HFFc6 (cell line): ENCODE results near the gene OPCML. TPM values are rescaled to one million over a fixed set of nuclear protein-coding genes. Genes with fewer than 3 reads are reported as not detected.

Source experiments
- DNase-seq: peaks from one replicate; pipeline ENCODE4 v3.0.0-alpha.2; 2018
- H3K27ac Mint-ChIP-seq: 2 replicates; pipeline ENCODE4 v1.8.0; 2020; ENCODE audit warnings: mild to moderate bottlenecking, mixed read lengths
- H3K27me3 Mint-ChIP-seq: 2 replicates; pipeline ENCODE4 v1.8.0; 2021; ENCODE audit warnings: mild to moderate bottlenecking, moderate library complexity, mixed read lengths; ENCODE audit not compliant: insufficient read depth
- H3K36me3 Mint-ChIP-seq: 2 replicates; pipeline ENCODE4 v1.8.0; 2021; ENCODE audit warnings: low read depth, mixed read lengths
- H3K4me1 Mint-ChIP-seq: 2 replicates; pipeline ENCODE4 v1.8.0; 2020; ENCODE audit warnings: low read depth, mixed read lengths
- H3K4me3 Mint-ChIP-seq: 2 replicates; pipeline ENCODE4 v1.8.0; 2020; ENCODE audit warnings: mild to moderate bottlenecking, moderate library complexity, mixed read lengths
- H3K9me3 Mint-ChIP-seq: 2 replicates; pipeline ENCODE4 v1.8.0; 2020; ENCODE audit warnings: mild to moderate bottlenecking, mixed read lengths
- total RNA-seq, 6 experiments: library from RNA; stranded (reverse); fragmentation: NEBNext Ultra II Directional; extraction: Animal tissue kit (Norgen Biotek cat#: 25700); gene quantifications; 2 replicates in 1 of 6; 3 replicates in 5 of 6; pipeline ENCODE4 v1.2.3, GENCODE V29; 2021
- TF ChIP-seq, protein P1 (sequence below): fragments of 200-600 bp; sonication (generic); IDR thresholded peaks from 2 replicates; pipeline ENCODE4 v1.5.0; 2021; ENCODE audit warnings: antibody characterized with exemption, mild to moderate bottlenecking

The OPCML gene
- total RNA-seq, 6 experiments from 2014 or later: 0.11 to 1.7 (median 0.33) TPM

DNA sequence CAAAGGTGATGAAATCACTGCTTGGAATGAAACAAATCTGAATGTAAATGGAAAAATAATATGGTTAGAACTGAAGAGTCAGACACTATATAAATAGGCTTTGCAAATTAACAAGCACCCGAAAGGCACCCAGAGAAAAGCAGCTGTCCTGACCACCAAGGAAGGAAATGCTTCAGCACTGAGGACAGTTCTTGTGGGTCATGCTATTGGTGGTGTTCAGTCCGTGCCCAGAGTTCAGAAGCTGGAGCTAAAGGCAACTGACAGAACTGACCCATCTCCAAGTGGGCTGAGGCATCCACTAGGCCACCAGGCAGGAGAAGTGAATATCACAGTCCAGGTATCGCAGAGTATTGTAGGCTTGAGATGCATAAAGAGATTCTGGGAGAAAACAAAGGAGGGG lies 208.9 kb downstream of the OPCML start:
- no peaks in the 10 kb centered on the region for H3K36me3 Mint-ChIP-seq
- H3K27me3 Mint-ChIP-seq: no peaks in the 10 kb centered on the region; the same call in 1 of the 2 replicates
- no peak overlapping the region for H3K4me3 Mint-ChIP-seq
- H3K9me3 Mint-ChIP-seq: peaks cover 34% of the 10 kb centered on the region
- no peaks in the 10 kb centered on the region for H3K4me1 Mint-ChIP-seq
- TF ChIP-seq, protein P1, sequence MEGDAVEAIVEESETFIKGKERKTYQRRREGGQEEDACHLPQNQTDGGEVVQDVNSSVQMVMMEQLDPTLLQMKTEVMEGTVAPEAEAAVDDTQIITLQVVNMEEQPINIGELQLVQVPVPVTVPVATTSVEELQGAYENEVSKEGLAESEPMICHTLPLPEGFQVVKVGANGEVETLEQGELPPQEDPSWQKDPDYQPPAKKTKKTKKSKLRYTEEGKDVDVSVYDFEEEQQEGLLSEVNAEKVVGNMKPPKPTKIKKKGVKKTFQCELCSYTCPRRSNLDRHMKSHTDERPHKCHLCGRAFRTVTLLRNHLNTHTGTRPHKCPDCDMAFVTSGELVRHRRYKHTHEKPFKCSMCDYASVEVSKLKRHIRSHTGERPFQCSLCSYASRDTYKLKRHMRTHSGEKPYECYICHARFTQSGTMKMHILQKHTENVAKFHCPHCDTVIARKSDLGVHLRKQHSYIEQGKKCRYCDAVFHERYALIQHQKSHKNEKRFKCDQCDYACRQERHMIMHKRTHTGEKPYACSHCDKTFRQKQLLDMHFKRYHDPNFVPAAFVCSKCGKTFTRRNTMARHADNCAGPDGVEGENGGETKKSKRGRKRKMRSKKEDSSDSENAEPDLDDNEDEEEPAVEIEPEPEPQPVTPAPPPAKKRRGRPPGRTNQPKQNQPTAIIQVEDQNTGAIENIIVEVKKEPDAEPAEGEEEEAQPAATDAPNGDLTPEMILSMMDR: no peak
- no peak overlapping the region for H3K27ac Mint-ChIP-seq
- no peak for DNase-seq

DNA sequence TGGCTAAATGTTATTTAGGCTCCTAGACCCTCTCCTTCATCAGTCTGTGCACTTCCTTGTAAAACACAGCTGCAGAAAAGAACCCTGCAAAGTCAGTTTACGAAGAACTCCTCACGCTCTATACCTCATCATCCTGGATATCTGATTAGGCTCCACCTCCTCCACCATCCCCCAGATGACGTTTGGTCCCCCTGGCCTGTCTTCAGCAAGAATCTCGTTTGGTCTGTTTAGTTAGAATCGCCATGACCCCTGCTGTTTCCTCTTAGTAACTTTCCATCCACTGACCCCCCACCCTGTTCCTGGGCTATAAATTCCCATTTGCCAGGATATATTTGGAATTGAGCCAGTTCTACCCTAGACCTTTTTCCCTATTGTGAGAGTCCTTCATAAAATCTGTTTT lies 214.1 kb downstream of the OPCML start:
- Mint-ChIP-seq H3K27ac (no peak overlapping the region), H3K4me1 (no peaks in the 10 kb centered on the region), H3K4me3 (no peak overlapping the region), H3K27me3 (no peaks in the 10 kb centered on the region; the same call in 1 of the 2 replicates), H3K36me3 (no peaks in the 10 kb centered on the region), H3K9me3 (peaks cover 56% of the 10 kb centered on the region)
- TF ChIP-seq, protein P1: no peak
- no peak for DNase-seq

DNA sequence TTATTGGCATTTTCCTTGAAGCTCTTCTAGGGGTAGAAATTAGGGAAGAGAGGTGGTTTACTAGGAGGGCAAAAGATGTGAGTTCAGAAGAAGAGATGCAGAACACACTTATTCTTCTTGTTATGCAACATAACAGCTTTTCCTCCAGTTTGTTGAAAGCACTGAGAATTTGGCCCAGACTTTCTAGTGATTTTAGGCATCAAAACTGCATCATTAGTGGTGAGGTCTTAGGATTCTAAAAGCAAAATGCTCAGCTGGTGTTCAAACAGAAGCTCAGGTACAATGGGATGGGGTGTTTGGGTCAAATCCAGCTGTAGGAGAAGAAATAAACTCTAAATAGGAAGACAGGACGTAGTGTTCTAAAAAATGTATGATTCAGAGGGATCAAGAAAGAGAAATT lies 221.1 kb downstream of the OPCML start:
- no peaks in the 10 kb centered on the region; the same call in 1 of the 2 replicates for H3K27me3 Mint-ChIP-seq
- no peak overlapping the region for H3K27ac Mint-ChIP-seq
- H3K9me3 Mint-ChIP-seq: peaks cover 79% of the 10 kb centered on the region
- no peaks in the 10 kb centered on the region for H3K4me1 Mint-ChIP-seq
- peaks cover 5% of the 10 kb centered on the region; the same call in 1 of the 2 replicates for H3K36me3 Mint-ChIP-seq
- no peak for DNase-seq
- H3K4me3 Mint-ChIP-seq: no peak overlapping the region
- TF ChIP-seq, protein P1: no peak

DNA sequence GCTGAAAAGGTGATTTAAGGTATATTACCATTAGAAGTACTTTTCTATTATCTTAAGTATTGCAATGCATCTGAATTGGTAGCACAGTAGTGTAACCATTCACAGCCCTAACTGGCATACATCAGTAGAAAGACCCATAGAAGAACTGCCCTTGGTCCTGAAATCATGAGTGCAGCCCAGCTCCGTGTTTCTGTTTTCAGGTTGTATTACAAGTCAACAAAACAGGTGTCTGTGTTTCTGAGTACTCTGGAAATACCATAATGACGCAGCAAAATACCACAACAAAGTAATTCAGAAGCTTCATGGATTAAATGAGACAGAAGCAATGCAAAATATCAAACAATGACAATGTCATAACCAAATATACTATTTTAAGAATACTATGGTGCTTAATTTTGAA lies 226.3 kb downstream of the OPCML start:
- Mint-ChIP-seq H3K9me3 (peaks cover 79% of the 10 kb centered on the region), H3K27me3 (peaks cover 2% of the 10 kb centered on the region; the same call in 1 of the 2 replicates), H3K36me3 (peaks cover 5% of the 10 kb centered on the region; the same call in 1 of the 2 replicates), H3K4me3 (no peak overlapping the region), H3K4me1 (no peaks in the 10 kb centered on the region), H3K27ac (no peak overlapping the region)
- TF ChIP-seq, protein P1: no peak
- DNase-seq: no peak

DNA sequence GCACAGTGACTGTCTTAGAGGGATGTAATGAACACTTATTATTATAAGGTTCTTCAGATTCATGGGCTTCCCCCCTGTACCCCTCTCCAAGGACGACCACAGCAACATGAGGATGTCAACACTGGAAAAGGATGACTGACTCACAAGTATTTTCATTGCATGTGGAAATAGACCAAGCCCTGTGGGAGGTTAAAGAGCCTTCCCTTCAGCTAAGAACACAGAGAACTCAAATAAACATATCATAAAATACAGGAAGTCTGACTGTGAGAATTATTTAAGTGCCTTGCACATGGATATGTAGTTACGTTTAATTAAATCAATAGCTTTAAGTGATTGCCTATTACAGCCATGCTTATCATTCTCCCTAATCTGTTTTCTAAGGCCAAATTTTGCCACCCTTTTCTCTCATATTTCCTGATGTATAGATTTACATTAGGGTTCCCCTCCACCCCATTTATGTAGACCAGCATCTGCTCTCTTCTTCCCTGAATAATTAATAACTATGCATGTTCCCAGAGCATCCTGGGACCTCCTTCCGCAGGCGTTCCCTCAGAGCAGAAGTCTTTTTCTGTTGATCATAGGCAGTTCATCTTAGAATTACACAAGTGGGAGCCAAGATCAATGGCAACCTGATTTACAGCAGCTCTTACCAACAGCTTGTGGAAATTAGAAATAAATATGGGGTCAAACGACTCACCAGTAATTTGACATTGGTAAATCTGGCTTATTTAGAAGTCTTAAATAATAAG lies 226.9 kb downstream of the OPCML start:
- no peak for DNase-seq
- Mint-ChIP-seq H3K4me3 (no peak overlapping the region), H3K4me1 (no peaks in the 10 kb centered on the region), H3K36me3 (peaks cover 5% of the 10 kb centered on the region; the same call in 1 of the 2 replicates), H3K27ac (no peak overlapping the region), H3K9me3 (peaks cover 82% of the 10 kb centered on the region), H3K27me3 (peaks cover 2% of the 10 kb centered on the region; the same call in 1 of the 2 replicates)
- TF ChIP-seq, protein P1: no peak
